ENCODE data around the gene ZNF724. TPM values are rescaled to one million over a fixed set of nuclear protein-coding genes. Genes with fewer than 3 reads are reported as not detected.
"Not testable (repeated sequence)": the region's sequence is repeated elsewhere in the genome, so short reads cannot be mapped to it uniquely, and the experiment has no call there.

Gene ZNF724
- total and polyA plus RNA-seq, 2 of the 13 experiments (the other 11 are each of a cell fraction or from before 2014, with no cell fraction given), result 1.5 to 15.0 TPM

DNA sequence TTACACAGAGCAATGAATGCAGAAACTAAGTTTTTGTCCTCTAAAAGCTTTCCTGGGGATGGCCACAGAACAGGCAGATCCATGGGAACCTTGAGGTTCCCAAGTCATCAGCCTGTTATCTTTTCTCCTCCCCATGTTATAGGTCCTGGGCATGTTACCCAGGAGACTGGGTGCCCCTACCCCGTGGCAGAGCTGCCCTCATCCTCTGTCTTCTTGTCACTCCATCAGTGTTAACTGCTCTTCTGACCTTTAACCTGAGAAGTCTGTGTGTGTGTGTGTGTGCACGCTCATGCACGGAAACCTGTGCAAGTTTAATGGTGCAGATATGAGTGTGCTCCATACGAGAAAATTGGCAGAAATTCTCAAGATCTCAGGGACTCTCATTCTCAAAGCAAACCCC is 43.9 kb upstream of the ZNF724 start (continued):
- TF ChIP-seq, protein P1, sequence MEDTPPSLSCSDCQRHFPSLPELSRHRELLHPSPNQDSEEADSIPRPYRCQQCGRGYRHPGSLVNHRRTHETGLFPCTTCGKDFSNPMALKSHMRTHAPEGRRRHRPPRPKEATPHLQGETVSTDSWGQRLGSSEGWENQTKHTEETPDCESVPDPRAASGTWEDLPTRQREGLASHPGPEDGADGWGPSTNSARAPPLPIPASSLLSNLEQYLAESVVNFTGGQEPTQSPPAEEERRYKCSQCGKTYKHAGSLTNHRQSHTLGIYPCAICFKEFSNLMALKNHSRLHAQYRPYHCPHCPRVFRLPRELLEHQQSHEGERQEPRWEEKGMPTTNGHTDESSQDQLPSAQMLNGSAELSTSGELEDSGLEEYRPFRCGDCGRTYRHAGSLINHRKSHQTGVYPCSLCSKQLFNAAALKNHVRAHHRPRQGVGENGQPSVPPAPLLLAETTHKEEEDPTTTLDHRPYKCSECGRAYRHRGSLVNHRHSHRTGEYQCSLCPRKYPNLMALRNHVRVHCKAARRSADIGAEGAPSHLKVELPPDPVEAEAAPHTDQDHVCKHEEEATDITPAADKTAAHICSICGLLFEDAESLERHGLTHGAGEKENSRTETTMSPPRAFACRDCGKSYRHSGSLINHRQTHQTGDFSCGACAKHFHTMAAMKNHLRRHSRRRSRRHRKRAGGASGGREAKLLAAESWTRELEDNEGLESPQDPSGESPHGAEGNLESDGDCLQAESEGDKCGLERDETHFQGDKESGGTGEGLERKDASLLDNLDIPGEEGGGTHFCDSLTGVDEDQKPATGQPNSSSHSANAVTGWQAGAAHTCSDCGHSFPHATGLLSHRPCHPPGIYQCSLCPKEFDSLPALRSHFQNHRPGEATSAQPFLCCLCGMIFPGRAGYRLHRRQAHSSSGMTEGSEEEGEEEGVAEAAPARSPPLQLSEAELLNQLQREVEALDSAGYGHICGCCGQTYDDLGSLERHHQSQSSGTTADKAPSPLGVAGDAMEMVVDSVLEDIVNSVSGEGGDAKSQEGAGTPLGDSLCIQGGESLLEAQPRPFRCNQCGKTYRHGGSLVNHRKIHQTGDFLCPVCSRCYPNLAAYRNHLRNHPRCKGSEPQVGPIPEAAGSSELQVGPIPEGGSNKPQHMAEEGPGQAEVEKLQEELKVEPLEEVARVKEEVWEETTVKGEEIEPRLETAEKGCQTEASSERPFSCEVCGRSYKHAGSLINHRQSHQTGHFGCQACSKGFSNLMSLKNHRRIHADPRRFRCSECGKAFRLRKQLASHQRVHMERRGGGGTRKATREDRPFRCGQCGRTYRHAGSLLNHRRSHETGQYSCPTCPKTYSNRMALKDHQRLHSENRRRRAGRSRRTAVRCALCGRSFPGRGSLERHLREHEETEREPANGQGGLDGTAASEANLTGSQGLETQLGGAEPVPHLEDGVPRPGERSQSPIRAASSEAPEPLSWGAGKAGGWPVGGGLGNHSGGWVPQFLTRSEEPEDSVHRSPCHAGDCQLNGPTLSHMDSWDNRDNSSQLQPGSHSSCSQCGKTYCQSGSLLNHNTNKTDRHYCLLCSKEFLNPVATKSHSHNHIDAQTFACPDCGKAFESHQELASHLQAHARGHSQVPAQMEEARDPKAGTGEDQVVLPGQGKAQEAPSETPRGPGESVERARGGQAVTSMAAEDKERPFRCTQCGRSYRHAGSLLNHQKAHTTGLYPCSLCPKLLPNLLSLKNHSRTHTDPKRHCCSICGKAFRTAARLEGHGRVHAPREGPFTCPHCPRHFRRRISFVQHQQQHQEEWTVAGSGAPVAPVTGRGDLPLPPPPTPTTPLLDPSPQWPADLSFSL (CRISPR knock-in tag; IDR thresholded peaks at IDR 0.05), result no peak
- TF ChIP-seq, protein P2, sequence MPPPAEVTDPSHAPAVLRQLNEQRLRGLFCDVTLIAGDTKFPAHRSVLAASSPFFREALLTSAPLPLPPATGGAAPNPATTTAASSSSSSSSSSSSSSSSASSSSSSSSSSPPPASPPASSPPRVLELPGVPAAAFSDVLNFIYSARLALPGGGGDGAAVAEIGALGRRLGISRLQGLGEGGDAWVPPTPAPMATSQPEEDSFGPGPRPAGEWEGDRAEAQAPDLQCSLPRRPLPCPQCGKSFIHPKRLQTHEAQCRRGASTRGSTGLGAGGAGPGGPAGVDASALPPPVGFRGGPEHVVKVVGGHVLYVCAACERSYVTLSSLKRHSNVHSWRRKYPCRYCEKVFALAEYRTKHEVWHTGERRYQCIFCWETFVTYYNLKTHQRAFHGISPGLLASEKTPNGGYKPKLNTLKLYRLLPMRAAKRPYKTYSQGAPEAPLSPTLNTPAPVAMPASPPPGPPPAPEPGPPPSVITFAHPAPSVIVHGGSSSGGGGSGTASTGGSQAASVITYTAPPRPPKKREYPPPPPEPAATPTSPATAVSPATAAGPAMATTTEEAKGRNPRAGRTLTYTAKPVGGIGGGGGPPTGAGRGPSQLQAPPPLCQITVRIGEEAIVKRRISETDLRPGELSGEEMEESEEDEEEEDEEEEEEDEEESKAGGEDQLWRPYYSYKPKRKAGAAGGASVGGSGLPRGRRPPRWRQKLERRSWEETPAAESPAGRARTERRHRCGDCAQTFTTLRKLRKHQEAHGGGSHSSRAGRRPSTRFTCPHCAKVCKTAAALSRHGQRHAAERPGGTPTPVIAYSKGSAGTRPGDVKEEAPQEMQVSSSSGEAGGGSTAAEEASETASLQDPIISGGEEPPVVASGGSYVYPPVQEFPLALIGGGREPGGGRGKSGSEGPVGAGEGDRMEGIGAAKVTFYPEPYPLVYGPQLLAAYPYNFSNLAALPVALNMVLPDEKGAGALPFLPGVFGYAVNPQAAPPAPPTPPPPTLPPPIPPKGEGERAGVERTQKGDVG (CRISPR knock-in tag; IDR thresholded peaks at IDR 0.05; ENCODE audit: borderline replicate concordance), result no peak
- TF ChIP-seq DMAP1 (CRISPR knock-in tag; IDR thresholded peaks at IDR 0.05) (no peak), ZNF839 (CRISPR knock-in tag; IDR thresholded peaks at IDR 0.05; ENCODE audit: borderline replicate concordance) (no peak), FOXM1 (CRISPR knock-in tag; IDR thresholded peaks at IDR 0.05) (no peak)

DNA sequence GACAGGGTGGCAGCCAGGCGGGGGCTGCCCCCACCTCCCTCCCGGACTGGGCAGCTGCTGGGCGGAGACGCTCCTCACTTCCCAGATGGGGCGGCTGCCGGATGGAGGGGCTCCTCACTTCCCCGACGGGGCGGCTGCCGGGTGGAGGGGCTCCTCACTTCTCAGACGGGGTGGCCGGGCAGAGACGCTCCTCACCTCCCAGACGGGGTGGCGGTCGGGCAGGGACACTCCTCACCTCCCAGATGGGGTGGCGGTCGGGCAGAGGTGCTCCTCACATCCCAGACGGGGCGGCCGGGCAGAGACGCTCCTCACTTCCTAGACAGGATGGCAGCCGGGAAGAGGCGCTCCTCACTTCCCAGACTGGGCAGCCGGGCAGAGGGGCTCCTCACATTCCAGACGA is 39.8 kb upstream of the ZNF724 start:
- H2AFZ ChIP-seq (ENCODE audit: low read length); H3K9ac ChIP-seq (ENCODE audit: insufficient read depth, low read depth, low read length); CTCF ChIA-PET (ENCODE audit: low intra/inter-chr PET ratio, low total read pairs); H4K20me1 ChIP-seq (ENCODE audit: insufficient read depth, low read length); H3K27me3 ChIP-seq (ENCODE audit: control insufficient read depth in 1 of 2, insufficient read depth in 2 of 2, low read length in 2 of 2); POLR2A ChIA-PET; DNase-seq (ENCODE audit: low spot score); H3K4me2 ChIP-seq (ENCODE audit: low read depth, low read length); H3K4me1 ChIP-seq (ENCODE audit: insufficient read depth, low read length); H3K79me2 ChIP-seq (ENCODE audit: insufficient read depth, low read length); BruUV-seq (replicated peaks); H3K36me3 ChIP-seq (replicated peaks in 1 of 2; ENCODE audit: control insufficient read depth in 1 of 2, insufficient read depth in 2 of 2, low read length in 2 of 2); ATAC-seq; H3K27ac ChIP-seq (ENCODE audit: extremely low read length, insufficient read depth, low read length); H3K4me3 ChIP-seq (replicated peaks in 1 of 3; ENCODE audit: insufficient read depth in 1 of 3, low read depth in 2 of 3, low read length in 3 of 3); in situ Hi-C loops (cut with HindIII; ENCODE audit: extremely low pct_ligation_motif_present, low pct_unique_long_range_greater_than_20kb); FAIRE-seq; intact Hi-C loops (cut with micrococcal nuclease; ENCODE audit: unreplicated experiment): not testable (repeated sequence)
- WGBS (ENCODE audit: low lambda C conversion rate), result 49% methylated on average over 3 of the region's 26 CpGs
- H3K9me3 ChIP-seq (ENCODE audit: low read length), result peaks cover 25% of the 10 kb centered on the region
